Loucy (cell line): Measurements from ENCODE around the gene C1RL.
"Not testable (repeated sequence)": the region's sequence is repeated elsewhere in the genome, so short reads cannot be mapped to it uniquely, and the experiment has no call there.

Source experiments
- H2AFZ ChIP-seq: fragments of 200-600 bp; sonication (generic); 2 replicates; pipeline ENCODE4 v1.6.0; 2016; ENCODE audit warnings: antibody characterized with exemption, mild to moderate bottlenecking, low read length, moderate library complexity
- H3F3A ChIP-seq: fragments of 200-600 bp; 2 replicates; pipeline ENCODE4 v1.6.0; 2016; ENCODE audit warnings: antibody characterized with exemption, low read depth, mild to moderate bottlenecking
- H3K27me3 ChIP-seq: fragments of 200-600 bp; sonication (generic); 2 replicates; pipeline ENCODE4 v1.6.1; 2014; ENCODE audit warnings: low read length, mild to moderate bottlenecking; ENCODE audit not compliant: insufficient read depth, poor library complexity, severe bottlenecking
- H3K36me3 ChIP-seq: fragments of 200-600 bp; sonication (generic); 2 replicates; pipeline ENCODE4 v1.6.1; 2016; ENCODE audit warnings: low read length; ENCODE audit not compliant: insufficient read depth
- H3K4me1 ChIP-seq: fragments of 200-600 bp; sonication (generic); 2 replicates; pipeline ENCODE4 v1.5.1; 2014; ENCODE audit warnings: low read length, mild to moderate bottlenecking; ENCODE audit not compliant: insufficient read depth, poor library complexity, severe bottlenecking
- H3K4me2 ChIP-seq: fragments of 200-600 bp; sonication (generic); 2 replicates; pipeline ENCODE4 v1.6.0; 2014; ENCODE audit warnings: antibody characterized with exemption, low read length, low read depth, mild to moderate bottlenecking; ENCODE audit not compliant: poor library complexity, severe bottlenecking
- H3K4me3 ChIP-seq: fragments of 200-600 bp; sonication (generic); 2 replicates; pipeline ENCODE4 v1.5.1; 2014; ENCODE audit warnings: low read length, mild to moderate bottlenecking, mixed read lengths; ENCODE audit not compliant: poor library complexity, severe bottlenecking
- H3K79me2 ChIP-seq: fragments of 200-600 bp; sonication (generic); 2 replicates; pipeline ENCODE4 v1.6.1; 2014; ENCODE audit warnings: low read length; ENCODE audit not compliant: insufficient read depth
- H3K9ac ChIP-seq: fragments of 200-600 bp; sonication (generic); 2 replicates; pipeline ENCODE4 v1.6.0; 2014; ENCODE audit warnings: mild to moderate bottlenecking, low read depth, low read length, moderate library complexity; ENCODE audit not compliant: poor library complexity, severe bottlenecking
- H3K9me2 ChIP-seq: fragments of 200-600 bp; sonication (generic); replicated peaks from 2 replicates; pipeline ENCODE4 v1.6.1; 2016; ENCODE audit warnings: low read depth, low read length, mixed read lengths
- H3K9me3 ChIP-seq: fragments of 200-600 bp; sonication (generic); 2 replicates; pipeline ENCODE4 v1.6.1; 2014; ENCODE audit warnings: mild to moderate bottlenecking, antibody characterized with exemption, low read length, low read depth; ENCODE audit not compliant: insufficient read depth
- H4K20me1 ChIP-seq: fragments of 200-600 bp; sonication (generic); 2 replicates; pipeline ENCODE4 v1.6.0; 2014; ENCODE audit warnings: antibody characterized with exemption, low read length, mild to moderate bottlenecking; ENCODE audit not compliant: insufficient read depth, poor library complexity, severe bottlenecking
- CTCF ChIP-seq: fragments of 200-600 bp; sonication (generic); conservative IDR thresholded peaks from 2 replicates; pipeline ENCODE4 v1.5.1; 2014; ENCODE audit warnings: mild to moderate bottlenecking, antibody characterized with exemption, low read length
- EZH2phosphoT487 ChIP-seq: fragments of 200-600 bp; IDR thresholded peaks from 2 replicates; pipeline ENCODE4 v1.6.1; 2018; ENCODE audit warnings: antibody characterized with exemption, mild to moderate bottlenecking, moderate library complexity, borderline replicate concordance

C1RL gene

GRCh38 chr12:7107636-7108002, 1.4 kb downstream of the C1RL start:
- Histone ChIP-seq H3K27me3 (no peaks in the 10 kb centered on the region), H3K4me2 (peak overlapping the region; percentile 82), H3F3A (peaks cover 4% of the 10 kb centered on the region; the same call in 1 of the 2 replicates), H3K4me3 (peak overlapping the region; percentile 93), H3K79me2 (peaks cover 29% of the 10 kb centered on the region), H3K36me3 (no peaks in the 10 kb centered on the region), H4K20me1 (peaks cover 8% of the 10 kb centered on the region), H3K4me1 (peaks cover 29% of the 10 kb centered on the region), H3K9ac (peak overlapping the region; percentile 97), H3K9me2 (no peaks in the 10 kb centered on the region), H2AFZ (peak overlapping the region; percentile 74; the same call in 1 of the 2 replicates), H3K9me3 (peaks cover 6% of the 10 kb centered on the region; the same call in 1 of the 2 replicates)
- TF ChIP-seq CTCF (no peak), EZH2phosphoT487 (no peak)

GRCh38 chr12:7107181-7107580, 1.8 kb downstream of the C1RL start:
- not testable (repeated sequence) for H3K9me2 ChIP-seq

GRCh38 chr12:7106082-7106481, 2.9 kb downstream of the C1RL start:
- H3K79me2 ChIP-seq = peaks cover 29% of the 10 kb centered on the region
- no peak overlapping the region for H3K9ac ChIP-seq
- peaks cover 33% of the 10 kb centered on the region for H3K4me1 ChIP-seq
- no peak overlapping the region for H3K4me2 ChIP-seq
- H3K9me3 ChIP-seq = peaks cover 6% of the 10 kb centered on the region; the same call in 1 of the 2 replicates
- H3K4me3 ChIP-seq = no peak overlapping the region
- no peaks in the 10 kb centered on the region for H3K9me2 ChIP-seq
- no peaks in the 10 kb centered on the region for H3K27me3 ChIP-seq
- no peak for TF ChIP-seq CTCF
- TF ChIP-seq EZH2phosphoT487 = no peak
- H3F3A ChIP-seq = peaks cover 4% of the 10 kb centered on the region; the same call in 1 of the 2 replicates
- H2AFZ ChIP-seq = no peak overlapping the region
- no peaks in the 10 kb centered on the region for H3K36me3 ChIP-seq
- peaks cover 8% of the 10 kb centered on the region for H4K20me1 ChIP-seq

More at GRCh38 chr12:7107181-7107580, 1.8 kb downstream of the C1RL start:
- not testable (repeated sequence) for H3F3A ChIP-seq, H3K4me3 ChIP-seq, H3K36me3 ChIP-seq, H3K9ac ChIP-seq, H4K20me1 ChIP-seq, H3K9me3 ChIP-seq, H3K27me3 ChIP-seq, H2AFZ ChIP-seq, H3K4me2 ChIP-seq
- Histone ChIP-seq H3K79me2 (peaks cover 29% of the 10 kb centered on the region), H3K4me1 (peaks cover 33% of the 10 kb centered on the region)

- Histone ChIP-seq H3K9ac (no peak overlapping the region), H3K4me2 (no peak overlapping the region), H3K9me2 (no peaks in the 10 kb centered on the region), H3K27me3 (no peaks in the 10 kb centered on the region), H3K79me2 (peaks cover 13% of the 10 kb centered on the region), H4K20me1 (no peaks in the 10 kb centered on the region), H3K9me3 (peaks cover 6% of the 10 kb centered on the region; the same call in 1 of the 2 replicates), H3K4me3 (no peak overlapping the region), H3K4me1 (peaks cover 20% of the 10 kb centered on the region), H3F3A (peaks cover 4% of the 10 kb centered on the region; the same call in 1 of the 2 replicates), H2AFZ (no peak overlapping the region), H3K36me3 (no peaks in the 10 kb centered on the region)
- TF ChIP-seq CTCF (no peak), EZH2phosphoT487 (no peak)
Measured at GRCh38 chr12:7103837-7104584, 5.0 kb downstream of the C1RL start.
